ENCODE data around the gene SLC30A4.

GRCh38 chr15:45474799-45475198 lies 47.8 kb downstream of the SLC30A4 start:
- TF ChIP-seq, protein P1, sequence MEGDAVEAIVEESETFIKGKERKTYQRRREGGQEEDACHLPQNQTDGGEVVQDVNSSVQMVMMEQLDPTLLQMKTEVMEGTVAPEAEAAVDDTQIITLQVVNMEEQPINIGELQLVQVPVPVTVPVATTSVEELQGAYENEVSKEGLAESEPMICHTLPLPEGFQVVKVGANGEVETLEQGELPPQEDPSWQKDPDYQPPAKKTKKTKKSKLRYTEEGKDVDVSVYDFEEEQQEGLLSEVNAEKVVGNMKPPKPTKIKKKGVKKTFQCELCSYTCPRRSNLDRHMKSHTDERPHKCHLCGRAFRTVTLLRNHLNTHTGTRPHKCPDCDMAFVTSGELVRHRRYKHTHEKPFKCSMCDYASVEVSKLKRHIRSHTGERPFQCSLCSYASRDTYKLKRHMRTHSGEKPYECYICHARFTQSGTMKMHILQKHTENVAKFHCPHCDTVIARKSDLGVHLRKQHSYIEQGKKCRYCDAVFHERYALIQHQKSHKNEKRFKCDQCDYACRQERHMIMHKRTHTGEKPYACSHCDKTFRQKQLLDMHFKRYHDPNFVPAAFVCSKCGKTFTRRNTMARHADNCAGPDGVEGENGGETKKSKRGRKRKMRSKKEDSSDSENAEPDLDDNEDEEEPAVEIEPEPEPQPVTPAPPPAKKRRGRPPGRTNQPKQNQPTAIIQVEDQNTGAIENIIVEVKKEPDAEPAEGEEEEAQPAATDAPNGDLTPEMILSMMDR (IDR thresholded peaks at IDR 0.05): no peak
- TF ChIP-seq POLR2A (IDR thresholded peaks at IDR 0.05): no peak
- TF ChIP-seq POLR2AphosphoS5 (IDR thresholded peaks at IDR 0.05): no peak
- TF ChIP-seq EP300 (IDR thresholded peaks at IDR 0.05): no peak
